HCT116 (cell line): Measurements from ENCODE around the gene PHOSPHO1. TPM values are rescaled to one million over a fixed set of nuclear protein-coding genes. Genes with fewer than 3 reads are reported as not detected.

Source experiments
- ATAC-seq: fragments of 200-7000 bp; cut with Tn5 transposase; 2 replicates; pipeline ENCODE4 v1.9.1; 2020; ENCODE audit warnings: mild to moderate bottlenecking, moderate library complexity
- BruUV-seq: library from RNA; stranded (reverse); fragments of 400-500 nt; replicated peaks from 2 replicates; lab custom pipeline; 2021; lab: Mats Ljungman, UMichigan
- CTCF ChIA-PET: fragments of 300-600 bp; sonication (Branson Sonifier 250); formaldehyde crosslinking; loops from one replicate; lab custom pipeline; 2021; ENCODE audit warnings: antibody characterized with exemption; lab: Charles Lee
- POLR2A ChIA-PET: fragments of 300-600, 350-600 bp; sonication (Branson Sonifier 250); formaldehyde crosslinking; loops from one replicate; lab custom pipeline; 2021; ENCODE audit warnings: antibody characterized with exemption; lab: Charles Lee
- RAD21 ChIA-PET, 2 experiments: fragments of 300-600 bp; sonication (Branson Sonifier 250); formaldehyde crosslinking; loops; one replicate each; lab custom pipeline; 2023; ENCODE audit warnings: low total read pairs in 2 of 2; ENCODE audit not compliant: uncharacterized antibody in 2 of 2, unreplicated experiment in 2 of 2, low non-redundant PET in 1 of 2; lab: Charles Lee
- DNase-seq: peaks from one replicate; pipeline ENCODE4 v3.0.0-alpha.2; 2010; ENCODE audit warnings: low read depth, low spot score
- H2AFZ ChIP-seq: fragments of 200-600 bp; shearing (Covaris generic), sonication (generic); 2 replicates; pipeline ENCODE4 v1.6.1; 2017; ENCODE audit warnings: low read depth, mixed run types, mixed read lengths, antibody characterized with exemption, low read length; ENCODE audit not compliant: poor library complexity, severe bottlenecking
- H3K27ac ChIP-seq: 2 replicates; pipeline ENCODE4 v1.5.1; 2012; ENCODE audit warnings: low read depth, low read length
- H3K27me3 ChIP-seq: fragments of 200-600 bp; sonication (generic); 2 replicates; pipeline ENCODE4 v1.6.1; 2016; ENCODE audit warnings: mixed run types, low read length, mixed read lengths; ENCODE audit not compliant: insufficient read depth
- H3K36me3 ChIP-seq, 2 experiments: fragments of 200-500 bp in 1 of 2; fragments of 200-600 bp in 1 of 2; sonication (Bioruptor generic) in 1 of 2; sonication (generic) in 1 of 2; 2 replicates each; pipeline versions ENCODE4 v1.5.1 to v1.6.1; 2014 to 2016; ENCODE audit warnings: low read length in 2 of 2, inconsistent platforms in 1 of 2, mixed read lengths in 1 of 2, mixed run types in 1 of 2; ENCODE audit not compliant: insufficient read depth in 2 of 2, control insufficient read depth in 1 of 2
- H3K4me1 ChIP-seq, 2 experiments: fragments of 200-600 bp in 1 of 2; sonication (generic) in 1 of 2; 2 replicates each; pipeline versions ENCODE4 v1.5.1 to v1.6.1; 2012 to 2017; ENCODE audit warnings: low read length in 2 of 2, inconsistent platforms in 1 of 2, mild to moderate bottlenecking in 1 of 2, mixed read lengths in 1 of 2, mixed run types in 1 of 2, moderate library complexity in 1 of 2; ENCODE audit not compliant: insufficient read depth in 2 of 2, control insufficient read depth in 1 of 2
- H3K4me2 ChIP-seq: fragments of 200-600 bp; sonication (generic); 2 replicates; pipeline ENCODE4 v1.6.1; 2017; ENCODE audit warnings: mixed run types, low read length, mixed read lengths
- H3K4me3 ChIP-seq, 2 experiments: fragments of 200-600 bp in 1 of 2; sonication (generic) in 1 of 2; replicated peaks in 1 of 2; 2 replicates each; pipeline ENCODE4 v1.5.1; 2011 to 2016; ENCODE audit warnings: low read length in 2 of 2, control low read depth in 1 of 2, low read depth in 1 of 2, mild to moderate bottlenecking in 1 of 2, mixed read lengths in 1 of 2, mixed run types in 1 of 2
- H3K79me2 ChIP-seq: fragments of 200-600 bp; sonication (generic); 2 replicates; pipeline ENCODE4 v1.6.1; 2017; ENCODE audit warnings: mild to moderate bottlenecking, mixed run types, low read length, moderate library complexity, mixed read lengths; ENCODE audit not compliant: insufficient read depth
- H3K9ac ChIP-seq: fragments of 200-600 bp; sonication (generic); 2 replicates; pipeline ENCODE4 v1.6.1; 2016; ENCODE audit warnings: low read length, mixed read lengths
- H3K9me2 ChIP-seq: fragments of 200-600 bp; sonication (generic), shearing (Covaris generic); 2 replicates; pipeline ENCODE4 v1.6.1; 2017; ENCODE audit warnings: mixed run types, mild to moderate bottlenecking, moderate library complexity; ENCODE audit not compliant: insufficient read depth
- H3K9me3 ChIP-seq, 2 experiments: fragments of 200-500 bp in 1 of 2; fragments of 200-600 bp in 1 of 2; sonication (Bioruptor generic) in 1 of 2; sonication (generic) in 1 of 2; 2 replicates each; pipeline ENCODE4 v1.6.1; 2014 to 2017; ENCODE audit warnings: low read length in 2 of 2, mixed read lengths in 2 of 2, inconsistent platforms in 1 of 2, low read depth in 1 of 2, mild to moderate bottlenecking in 1 of 2, mixed run types in 1 of 2, moderate library complexity in 1 of 2; ENCODE audit not compliant: control insufficient read depth in 1 of 2, insufficient read depth in 1 of 2
- H4K20me1 ChIP-seq: fragments of 200-600 bp; sonication (generic), shearing (Covaris generic); 2 replicates; pipeline ENCODE4 v1.6.1; 2017; ENCODE audit warnings: mixed run types, mild to moderate bottlenecking, moderate library complexity; ENCODE audit not compliant: insufficient read depth
- EGR1 ChIP-seq: IDR thresholded peaks from 2 replicates; pipeline ENCODE4 v1.6.1; 2012; ENCODE audit warnings: low read depth
- EZH2 ChIP-seq: fragments of 200-600 bp; sonication (generic); IDR thresholded peaks from 2 replicates; pipeline ENCODE4 v1.6.1; 2017; ENCODE audit warnings: antibody characterized with exemption, mixed run types
- FOSL1 ChIP-seq: IDR thresholded peaks from 2 replicates; pipeline ENCODE4 v1.6.1; 2012; ENCODE audit warnings: low read depth
- SIN3A ChIP-seq: IDR thresholded peaks from 2 replicates; pipeline ENCODE4 v1.6.1; 2012; ENCODE audit warnings: low read depth
- SP1 ChIP-seq: IDR thresholded peaks from 2 replicates; pipeline ENCODE4 v1.6.1; 2012; ENCODE audit warnings: low read depth
- YY1 ChIP-seq: IDR thresholded peaks from 2 replicates; pipeline ENCODE4 v1.6.1; 2011; ENCODE audit warnings: low read length, low read depth, moderate library complexity, mild to moderate bottlenecking; ENCODE audit not compliant: insufficient replicate concordance; ENCODE audit errors: extremely low read depth
- ZFX ChIP-seq: fragments of 450-650 bp; IDR thresholded peaks from 2 replicates; pipeline ENCODE4 v1.6.1; 2017
- ZNF274 ChIP-seq: fragments of 200-500 bp; sonication (Bioruptor generic); IDR thresholded peaks from 2 replicates; pipeline ENCODE4 v1.6.1; 2014; ENCODE audit warnings: mild to moderate bottlenecking, low read depth, low read length, inconsistent platforms
- intact Hi-C: fragments of 100-400 bp; cut with micrococcal nuclease; formaldehyde crosslinking; loops from 2 replicates; pipeline ENCODE4 v1.10.0; 2022
- total RNA-seq: library from RNA; stranded (reverse); gene quantifications from one replicate; pipeline ENCODE4 v1.2.1, GENCODE V29; 2021; ENCODE audit not compliant: unreplicated experiment
- TF ChIP-seq, protein P1 (sequence below), 3 experiments: fragments of 200-600 bp in 1 of 3; sonication (generic) in 1 of 3; IDR thresholded peaks in 2 of 3; conservative IDR thresholded peaks in 1 of 3; 2 replicates each; pipeline ENCODE4 v1.5.1; 2012 to 2017; ENCODE audit warnings: low read depth in 2 of 3, low read length in 2 of 3, antibody characterized with exemption in 1 of 3, borderline replicate concordance in 1 of 3, control low read depth in 1 of 3, mild to moderate bottlenecking in 1 of 3, mixed read lengths in 1 of 3, mixed run types in 1 of 3, moderate library complexity in 1 of 3; ENCODE audit not compliant: insufficient read depth in 1 of 3
- TF ChIP-seq, protein P2 (sequence below): IDR thresholded peaks from 2 replicates; pipeline ENCODE4 v1.6.1; 2012
- TF ChIP-seq, protein P3 (sequence below): IDR thresholded peaks from 2 replicates; pipeline ENCODE4 v1.6.1; 2011; ENCODE audit warnings: mild to moderate bottlenecking, low read length, moderate library complexity; ENCODE audit not compliant: insufficient replicate concordance; ENCODE audit errors: extremely low read depth

PHOSPHO1 gene
- total RNA-seq, 1 experiment from 2014 or later = 3.0 TPM

DNA sequence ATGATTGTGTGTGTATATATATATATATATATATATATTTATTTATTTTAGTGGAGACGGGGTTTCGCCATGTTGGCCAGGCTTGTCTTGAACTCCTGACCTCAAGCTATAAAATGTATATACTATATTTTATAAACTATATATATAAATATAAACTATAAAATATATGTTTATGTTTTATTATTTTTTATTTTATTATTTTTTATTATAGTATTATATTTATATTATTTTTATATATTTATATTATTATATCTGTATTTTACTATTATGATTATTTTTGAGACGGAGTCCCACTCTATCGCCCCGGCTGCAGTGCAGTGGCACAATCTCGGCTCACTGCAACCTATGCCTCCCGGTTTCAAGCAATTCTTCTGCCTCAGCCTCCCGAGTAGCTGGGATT, 10.5 kb upstream of the PHOSPHO1 start:
- RAD21 ChIA-PET = no interaction called here
- no peak for ATAC-seq
- CTCF ChIA-PET = no interaction called here
- POLR2A ChIA-PET = no interaction called here
- DNase-seq = no peak
- Histone ChIP-seq H3K79me2 (no peaks in the 10 kb centered on the region), H3K9me2 (no peaks in the 10 kb centered on the region), H3K9ac (no peak overlapping the region), H3K4me3 (no peak overlapping the region), H4K20me1 (no peaks in the 10 kb centered on the region), H2AFZ (no peak overlapping the region), H3K4me2 (no peak overlapping the region), H3K9me3 (no peaks in the 10 kb centered on the region), H3K27ac (no peak overlapping the region), H3K4me1 (no peaks in the 10 kb centered on the region), H3K27me3 (no peaks in the 10 kb centered on the region), H3K36me3 (no peaks in the 10 kb centered on the region)
- no peak for TF ChIP-seq ZFX
- no TSS peak for BruUV-seq
- intact Hi-C loops = no loop called here

DNA sequence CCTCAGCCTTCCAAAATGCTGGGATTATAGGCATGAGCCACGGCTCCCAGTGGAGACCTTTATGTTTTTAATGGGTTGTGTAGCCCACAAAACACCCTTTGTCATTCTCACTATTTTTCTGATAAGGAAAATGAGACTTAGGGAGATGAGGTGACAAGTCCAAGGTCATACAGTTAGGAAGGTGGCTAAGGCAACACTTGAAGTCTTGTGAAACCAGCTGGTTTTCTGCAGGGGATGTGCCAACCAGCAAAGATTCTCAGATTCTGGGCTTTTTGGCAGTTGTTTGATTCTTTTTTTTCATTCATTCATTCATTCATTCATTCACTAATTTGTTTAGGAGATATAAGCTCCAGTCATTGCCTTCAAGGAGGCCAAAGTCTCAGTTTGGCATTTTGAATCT, 10.0 kb upstream of the PHOSPHO1 start:
- no peak overlapping the region for H3K4me2 ChIP-seq
- H3K9me3 ChIP-seq = no peaks in the 10 kb centered on the region
- ATAC-seq (no peak), DNase-seq (no peak)
- no peaks in the 10 kb centered on the region for H3K79me2 ChIP-seq
- ChIA-PET POLR2A (interaction anchor here (1.7 kb wide), 1 partner anchor 20 kb away, joined by 4 read pairs; no protein-coding TSS in a partner anchor), RAD21 (no interaction called here), CTCF (no interaction called here)
- H3K27ac ChIP-seq = no peak overlapping the region
- H3K27me3 ChIP-seq = no peaks in the 10 kb centered on the region
- H3K36me3 ChIP-seq = no peaks in the 10 kb centered on the region
- no TSS peak for BruUV-seq
- no peaks in the 10 kb centered on the region for H4K20me1 ChIP-seq
- TF ChIP-seq SIN3A = no peak
- TF ChIP-seq, protein P1, sequence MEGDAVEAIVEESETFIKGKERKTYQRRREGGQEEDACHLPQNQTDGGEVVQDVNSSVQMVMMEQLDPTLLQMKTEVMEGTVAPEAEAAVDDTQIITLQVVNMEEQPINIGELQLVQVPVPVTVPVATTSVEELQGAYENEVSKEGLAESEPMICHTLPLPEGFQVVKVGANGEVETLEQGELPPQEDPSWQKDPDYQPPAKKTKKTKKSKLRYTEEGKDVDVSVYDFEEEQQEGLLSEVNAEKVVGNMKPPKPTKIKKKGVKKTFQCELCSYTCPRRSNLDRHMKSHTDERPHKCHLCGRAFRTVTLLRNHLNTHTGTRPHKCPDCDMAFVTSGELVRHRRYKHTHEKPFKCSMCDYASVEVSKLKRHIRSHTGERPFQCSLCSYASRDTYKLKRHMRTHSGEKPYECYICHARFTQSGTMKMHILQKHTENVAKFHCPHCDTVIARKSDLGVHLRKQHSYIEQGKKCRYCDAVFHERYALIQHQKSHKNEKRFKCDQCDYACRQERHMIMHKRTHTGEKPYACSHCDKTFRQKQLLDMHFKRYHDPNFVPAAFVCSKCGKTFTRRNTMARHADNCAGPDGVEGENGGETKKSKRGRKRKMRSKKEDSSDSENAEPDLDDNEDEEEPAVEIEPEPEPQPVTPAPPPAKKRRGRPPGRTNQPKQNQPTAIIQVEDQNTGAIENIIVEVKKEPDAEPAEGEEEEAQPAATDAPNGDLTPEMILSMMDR (IDR thresholded peaks at IDR 0.05 in 2 of 3, conservative IDR thresholded peaks at IDR 0.05 in 1 of 3; ENCODE audit: borderline replicate concordance in 1 of 3, insufficient read depth in 1 of 3, low read depth in 2 of 3, low read length in 2 of 3) = no peak
- TF ChIP-seq ZNF274 = no peak
- no peak for TF ChIP-seq EZH2
- no peak for TF ChIP-seq FOSL1
- TF ChIP-seq YY1 = no peak
- TF ChIP-seq EGR1 = no peak
- TF ChIP-seq SP1 = no peak
- TF ChIP-seq, protein P2, sequence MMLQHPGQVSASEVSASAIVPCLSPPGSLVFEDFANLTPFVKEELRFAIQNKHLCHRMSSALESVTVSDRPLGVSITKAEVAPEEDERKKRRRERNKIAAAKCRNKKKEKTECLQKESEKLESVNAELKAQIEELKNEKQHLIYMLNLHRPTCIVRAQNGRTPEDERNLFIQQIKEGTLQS = no peak
- no peak for TF ChIP-seq ZFX
- TF ChIP-seq, protein P3, sequence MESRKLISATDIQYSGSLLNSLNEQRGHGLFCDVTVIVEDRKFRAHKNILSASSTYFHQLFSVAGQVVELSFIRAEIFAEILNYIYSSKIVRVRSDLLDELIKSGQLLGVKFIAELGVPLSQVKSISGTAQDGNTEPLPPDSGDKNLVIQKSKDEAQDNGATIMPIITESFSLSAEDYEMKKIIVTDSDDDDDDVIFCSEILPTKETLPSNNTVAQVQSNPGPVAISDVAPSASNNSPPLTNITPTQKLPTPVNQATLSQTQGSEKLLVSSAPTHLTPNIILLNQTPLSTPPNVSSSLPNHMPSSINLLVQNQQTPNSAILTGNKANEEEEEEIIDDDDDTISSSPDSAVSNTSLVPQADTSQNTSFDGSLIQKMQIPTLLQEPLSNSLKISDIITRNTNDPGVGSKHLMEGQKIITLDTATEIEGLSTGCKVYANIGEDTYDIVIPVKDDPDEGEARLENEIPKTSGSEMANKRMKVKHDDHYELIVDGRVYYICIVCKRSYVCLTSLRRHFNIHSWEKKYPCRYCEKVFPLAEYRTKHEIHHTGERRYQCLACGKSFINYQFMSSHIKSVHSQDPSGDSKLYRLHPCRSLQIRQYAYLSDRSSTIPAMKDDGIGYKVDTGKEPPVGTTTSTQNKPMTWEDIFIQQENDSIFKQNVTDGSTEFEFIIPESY = no peak
- H3K4me1 ChIP-seq = no peaks in the 10 kb centered on the region
- H3K4me3 ChIP-seq = no peak overlapping the region
- no peaks in the 10 kb centered on the region for H3K9me2 ChIP-seq
- no peak overlapping the region for H3K9ac ChIP-seq
- H2AFZ ChIP-seq = no peak overlapping the region
- intact Hi-C loops = no loop called here
